Caco-2 (cell line): ENCODE data around the gene EME1. TPM values are rescaled to one million over a fixed set of nuclear protein-coding genes. Genes with fewer than 3 reads are reported as not detected.
A peak's percentile ranks its signal among the peaks of the same experiment; 100 is the strongest.

Experiments
- BruUV-seq: library from RNA; stranded (reverse); fragments of 400-500 nt; replicated peaks from 2 replicates; lab custom pipeline; 2021; lab: Mats Ljungman, UMichigan
- CTCF ChIA-PET: fragments of 300-600 bp; sonication (Branson Sonifier 250); formaldehyde crosslinking; loops from one replicate; lab custom pipeline; 2022; ENCODE audit warnings: antibody characterized with exemption; lab: Charles Lee
- POLR2A ChIA-PET: fragments of 300-600 bp; sonication (Branson Sonifier 250); formaldehyde crosslinking; loops from one replicate; lab custom pipeline; 2022; ENCODE audit warnings: antibody characterized with exemption; lab: Charles Lee
- DNase-seq, 2 experiments: peaks; one replicate each; pipeline versions ENCODE4 v3.0.0 to v3.0.0-alpha.2; 2020 to 2022
- H3K27me3 ChIP-seq: replicated peaks from 2 replicates; pipeline ENCODE4 v1.6.0; 2011; ENCODE audit warnings: low read length; ENCODE audit not compliant: control insufficient read depth, insufficient read depth
- H3K36me3 ChIP-seq: 2 replicates; pipeline ENCODE4 v1.5.1; 2011; ENCODE audit warnings: low read length; ENCODE audit not compliant: control insufficient read depth, insufficient read depth
- H3K4me1 ChIP-seq: fragments of 250-450 bp; sonication (Bioruptor Pico); 2 replicates; pipeline ENCODE4 v1.5.1; 2020; ENCODE audit warnings: mild to moderate bottlenecking
- H3K4me3 ChIP-seq: 2 replicates; pipeline ENCODE4 v1.5.1; 2011; ENCODE audit warnings: low read depth, mild to moderate bottlenecking, control low read depth, low read length
- H3K9me3 ChIP-seq: fragments of 250-450 bp; sonication (Bioruptor Pico); 2 replicates; pipeline ENCODE4 v1.5.1; 2020; ENCODE audit warnings: mild to moderate bottlenecking, moderate library complexity
- H3K27ac Mint-ChIP-seq: one replicate; pipeline ENCODE4 v1.8.0; 2022; ENCODE audit warnings: mixed read lengths; ENCODE audit not compliant: unreplicated experiment
- H3K27me3 Mint-ChIP-seq: one replicate; pipeline ENCODE4 v1.8.0; 2022; ENCODE audit warnings: mixed read lengths; ENCODE audit not compliant: insufficient read depth, unreplicated experiment
- H3K36me3 Mint-ChIP-seq: one replicate; pipeline ENCODE4 v1.8.0; 2022; ENCODE audit warnings: mild to moderate bottlenecking, mixed read lengths; ENCODE audit not compliant: insufficient read depth, unreplicated experiment
- H3K4me1 Mint-ChIP-seq: one replicate; pipeline ENCODE4 v1.8.0; 2022; ENCODE audit warnings: low read depth, mixed read lengths; ENCODE audit not compliant: unreplicated experiment
- H3K4me3 Mint-ChIP-seq: one replicate; pipeline ENCODE4 v1.8.0; 2022; ENCODE audit warnings: mild to moderate bottlenecking, moderate library complexity, mixed read lengths; ENCODE audit not compliant: unreplicated experiment
- H3K9me3 Mint-ChIP-seq: one replicate; pipeline ENCODE4 v1.8.0; 2022; ENCODE audit warnings: mixed read lengths; ENCODE audit not compliant: unreplicated experiment
- intact Hi-C: fragments of 100-400 bp; cut with micrococcal nuclease; formaldehyde crosslinking; loops from one replicate; pipeline ENCODE4 v1.10.0; 2022; ENCODE audit not compliant: unreplicated experiment
- total RNA-seq: library from RNA; stranded (reverse); gene quantifications from 2 replicates; pipeline ENCODE4 v1.2.3, GENCODE V29; 2022
- TF ChIP-seq, protein P1 (sequence below), 2 experiments: fragments of 200-600 bp in 1 of 2; IDR thresholded peaks; 1 replicate in 1 of 2; 2 replicates in 1 of 2; pipeline versions ENCODE4 v1.5.1 to v1.8.0; 2011 to 2022; ENCODE audit warnings: antibody characterized with exemption in 1 of 2, control low read depth in 1 of 2, inconsistent platforms in 1 of 2, low read depth in 1 of 2, low read length in 1 of 2, mild to moderate bottlenecking in 1 of 2, moderate library complexity in 1 of 2; ENCODE audit not compliant: insufficient read depth in 1 of 2, severe bottlenecking in 1 of 2, unreplicated experiment in 1 of 2

EME1 gene
- total RNA-seq, 1 experiment from 2014 or later: 48.5 TPM

DNA sequence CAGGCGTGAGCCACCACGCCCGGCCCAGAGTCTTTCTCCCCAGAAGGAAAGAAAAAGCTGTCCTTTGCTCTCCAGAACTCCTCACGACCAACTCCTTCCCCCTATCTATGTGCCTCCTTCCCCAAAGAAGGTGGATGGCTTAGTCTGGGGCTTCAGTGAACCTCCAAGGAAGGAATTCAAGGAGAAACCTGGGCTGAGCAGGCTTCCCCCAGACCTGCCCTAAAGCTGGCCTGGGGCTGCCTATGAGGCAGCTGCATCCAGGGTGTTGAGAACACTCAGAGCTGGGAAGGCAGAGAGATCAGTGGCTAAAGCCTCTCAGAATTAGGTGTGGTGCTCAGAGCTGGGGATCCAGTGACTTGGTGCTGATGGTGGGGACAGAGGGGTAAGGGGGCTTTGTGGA lies 56.8 kb downstream of the EME1 start:
- Mint-ChIP-seq H3K4me1 (peaks cover 43% of the 10 kb centered on the region), H3K9me3 (no peaks in the 10 kb centered on the region), H3K4me3 (no peak overlapping the region), H3K27me3 (no peaks in the 10 kb centered on the region), H3K36me3 (peaks cover 27% of the 10 kb centered on the region), H3K27ac (peak overlapping the region; percentile 71)
- ChIA-PET POLR2A (no interaction called here), CTCF (interaction anchor here (1.0 to 4.9 kb wide), 5 partner anchors 32 to 71 kb away, joined by 3 to 39 read pairs (median 4); partner anchors contain the start of genes LRRC59 and RSAD1)
- Histone ChIP-seq H3K27me3 (no peaks in the 10 kb centered on the region), H3K4me3 (no peak overlapping the region), H3K9me3 (no peaks in the 10 kb centered on the region), H3K36me3 (no peaks in the 10 kb centered on the region), H3K4me1 (peaks cover 58% of the 10 kb centered on the region)
- DNase-seq: peak in 1 of 2 experiments; percentile 38
- TF ChIP-seq, protein P1, sequence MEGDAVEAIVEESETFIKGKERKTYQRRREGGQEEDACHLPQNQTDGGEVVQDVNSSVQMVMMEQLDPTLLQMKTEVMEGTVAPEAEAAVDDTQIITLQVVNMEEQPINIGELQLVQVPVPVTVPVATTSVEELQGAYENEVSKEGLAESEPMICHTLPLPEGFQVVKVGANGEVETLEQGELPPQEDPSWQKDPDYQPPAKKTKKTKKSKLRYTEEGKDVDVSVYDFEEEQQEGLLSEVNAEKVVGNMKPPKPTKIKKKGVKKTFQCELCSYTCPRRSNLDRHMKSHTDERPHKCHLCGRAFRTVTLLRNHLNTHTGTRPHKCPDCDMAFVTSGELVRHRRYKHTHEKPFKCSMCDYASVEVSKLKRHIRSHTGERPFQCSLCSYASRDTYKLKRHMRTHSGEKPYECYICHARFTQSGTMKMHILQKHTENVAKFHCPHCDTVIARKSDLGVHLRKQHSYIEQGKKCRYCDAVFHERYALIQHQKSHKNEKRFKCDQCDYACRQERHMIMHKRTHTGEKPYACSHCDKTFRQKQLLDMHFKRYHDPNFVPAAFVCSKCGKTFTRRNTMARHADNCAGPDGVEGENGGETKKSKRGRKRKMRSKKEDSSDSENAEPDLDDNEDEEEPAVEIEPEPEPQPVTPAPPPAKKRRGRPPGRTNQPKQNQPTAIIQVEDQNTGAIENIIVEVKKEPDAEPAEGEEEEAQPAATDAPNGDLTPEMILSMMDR (IDR thresholded peaks at IDR 0.05; ENCODE audit: insufficient read depth in 1 of 2, low read depth in 1 of 2, low read length in 1 of 2, severe bottlenecking in 1 of 2, unreplicated experiment in 1 of 2): no peak
- intact Hi-C loops: no loop called here
- BruUV-seq: no TSS peak

Other genes starting within 250 kb of the EME1 start
- 2.2 and 3.4 TPM in 2 replicates for gene SAMD14, start 243.1 kb upstream of the EME1 start, total RNA-seq
- gene PPP1R9B, start 222.6 kb upstream of the EME1 start, total RNA-seq: 74.8 and 76.2 TPM in 2 replicates
- gene SGCA, start 207.2 kb upstream of the EME1 start, total RNA-seq: not detected in 2 replicates
- gene COL1A1, start 171.6 kb upstream of the EME1 start, total RNA-seq: 23.4 and 27.3 TPM in 2 replicates
- 14.6 and 14.8 TPM in 2 replicates for gene TMEM92, start 98.8 kb upstream of the EME1 start, total RNA-seq
- gene XYLT2, start 27.1 kb upstream of the EME1 start, total RNA-seq: 72.9 and 75.8 TPM in 2 replicates
- 196 and 203 TPM in 2 replicates for gene MRPL27, start within 50 bp of the EME1 start, total RNA-seq
- 324 and 336 TPM in 2 replicates for gene LRRC59, start 24.3 kb downstream of the EME1 start, total RNA-seq
- 135 and 161 TPM in 2 replicates for gene ACSF2, start 53.0 kb downstream of the EME1 start, total RNA-seq
- not detected in 2 replicates for gene CHAD, start 95.7 kb downstream of the EME1 start, total RNA-seq
- 85.3 and 93.9 TPM in 2 replicates for gene RSAD1, start 105.6 kb downstream of the EME1 start, total RNA-seq
- gene MYCBPAP, start 135.2 kb downstream of the EME1 start, total RNA-seq: 1.3 and 2.7 TPM in 2 replicates
- gene EPN3, start 159.5 kb downstream of the EME1 start, total RNA-seq: 49.4 and 53.2 TPM in 2 replicates
- 149 and 176 TPM in 2 replicates for gene SPATA20, start 173.9 kb downstream of the EME1 start, total RNA-seq
- 1.4 and 1.6 TPM in 2 replicates for gene CACNA1G, start 187.5 kb downstream of the EME1 start, total RNA-seq